Measurements from ENCODE around the gene NECAP2.
"Not testable (repeated sequence)": the region's sequence is repeated elsewhere in the genome, so short reads cannot be mapped to it uniquely, and the experiment has no call there.

The NECAP2 gene

GRCh38 chr1:16462773-16463330, 22.3 kb downstream of the NECAP2 start:
- DNase-seq = no peak

- no peak for DNase-seq
These were observed 24.5 kb downstream of the NECAP2 start for GRCh38 chr1:16464917-16465625.

- DNase-seq = no peak
These were observed 28.0 kb downstream of the NECAP2 start for GRCh38 chr1:16468558-16468957.

GRCh38 chr1:16474166-16474800, 33.8 kb downstream of the NECAP2 start:
- DNase-seq = no peak

- DNase-seq = peak; percentile 29
These were observed 34.4 kb downstream of the NECAP2 start for GRCh38 chr1:16474891-16475290.

GRCh38 chr1:16475771-16476770, 35.5 kb downstream of the NECAP2 start:
- DNase-seq = not testable (repeated sequence)

GRCh38 chr1:16478091-16478490, 37.6 kb downstream of the NECAP2 start:
- DNase-seq = no peak

- not testable (repeated sequence) for DNase-seq
These were observed 42.6 kb downstream of the NECAP2 start for GRCh38 chr1:16483146-16483545.

GRCh38 chr1:16483639-16484500, 43.3 kb downstream of the NECAP2 start:
- not testable (repeated sequence) for DNase-seq

GRCh38 chr1:16484501-16484835, 43.9 kb downstream of the NECAP2 start:
- no peak for DNase-seq

- no peak for DNase-seq
These were observed 44.4 kb downstream of the NECAP2 start for GRCh38 chr1:16484931-16485330.

- not testable (repeated sequence) for DNase-seq
These were observed 45.8 kb downstream of the NECAP2 start for GRCh38 chr1:16486316-16486715.

GRCh38 chr1:16487011-16487410, 46.5 kb downstream of the NECAP2 start:
- not testable (repeated sequence) for DNase-seq

GRCh38 chr1:16489195-16489880, 48.8 kb downstream of the NECAP2 start:
- DNase-seq = not testable (repeated sequence)

- no peak for DNase-seq
These were observed 50.6 kb downstream of the NECAP2 start for GRCh38 chr1:16491056-16491675.

GRCh38 chr1:16492937-16493336, 52.4 kb downstream of the NECAP2 start:
- DNase-seq = not testable (repeated sequence)

GRCh38 chr1:16493731-16494130, 53.2 kb downstream of the NECAP2 start:
- not testable (repeated sequence) for DNase-seq

- peak; percentile 58 for DNase-seq
These were observed 57.0 kb downstream of the NECAP2 start for GRCh38 chr1:16497474-16497904.

GRCh38 chr1:16498047-16498446, 57.5 kb downstream of the NECAP2 start:
- DNase-seq = not testable (repeated sequence)

- DNase-seq = peak; percentile 86
These were observed 58.3 kb downstream of the NECAP2 start for GRCh38 chr1:16498573-16499413.
